HG03060 (cell line): ENCODE data around the gene SLC4A1.

Source experiments
- ATAC-seq: cut with Tn5 transposase; IDR thresholded peaks from one replicate; pipeline ENCODE4 v1.9.1; 2021; ENCODE audit warnings: low read depth, moderate number of reproducible peaks; ENCODE audit not compliant: unreplicated experiment

SLC4A1 gene

GRCh38 chr17:44267818-44268490, at the start of gene SLC4A1:
Gene SLC4A1 (minus strand): TSS chr17:44268135. CDS start chr17:44262866, 5,269 bp downstream.
- ATAC-seq: no peak

- ATAC-seq: no peak
Observed at GRCh38 chr17:44317545-44317944, 49.6 kb upstream of the SLC4A1 start.

GRCh38 chr17:44315760-44316731, 48.1 kb upstream of the SLC4A1 start:
- ATAC-seq: no peak

GRCh38 chr17:44314869-44315661, 47.1 kb upstream of the SLC4A1 start:
- ATAC-seq: no peak

- no peak for ATAC-seq
Observed at GRCh38 chr17:44314524-44314868, 46.6 kb upstream of the SLC4A1 start.

GRCh38 chr17:44314031-44314430, 46.1 kb upstream of the SLC4A1 start:
- ATAC-seq: no peak

- ATAC-seq: no peak
Observed at GRCh38 chr17:44312396-44313104, 44.6 kb upstream of the SLC4A1 start.

- ATAC-seq: no peak
Observed at GRCh38 chr17:44311562-44312181, 43.7 kb upstream of the SLC4A1 start.

- no peak for ATAC-seq
Observed at GRCh38 chr17:44310609-44311376, 42.9 kb upstream of the SLC4A1 start.

GRCh38 chr17:44310188-44310587, 42.3 kb upstream of the SLC4A1 start:
- ATAC-seq: no peak

GRCh38 chr17:44309472-44309871, 41.5 kb upstream of the SLC4A1 start:
- ATAC-seq: no peak

- no peak for ATAC-seq
Observed at GRCh38 chr17:44308865-44309264, 40.9 kb upstream of the SLC4A1 start.

- no peak for ATAC-seq
Observed at GRCh38 chr17:44308320-44308818, 40.4 kb upstream of the SLC4A1 start, which contains the start of gene RUNDC3A. Gene RUNDC3A (plus strand): TSS chr17:44308601. CDS start chr17:44308833, 232 bp downstream.

GRCh38 chr17:44307387-44308186, 39.7 kb upstream of the SLC4A1 start:
- no peak for ATAC-seq

- no peak for ATAC-seq
Observed at GRCh38 chr17:44304651-44305050, 36.7 kb upstream of the SLC4A1 start.

GRCh38 chr17:44297975-44298374, 30.0 kb upstream of the SLC4A1 start:
- no peak for ATAC-seq

GRCh38 chr17:44293509-44294226, 25.7 kb upstream of the SLC4A1 start:
- ATAC-seq: no peak
